HuH-7.5 (cell line): ENCODE results near the gene TMEM106C.

Experiments used
- DNase-seq: peaks from one replicate; pipeline ENCODE4 v3.0.0; 2011; ENCODE audit warnings: low spot score

The TMEM106C gene

GRCh38 chr12:47995981-47996401 lies 32.6 kb downstream of the TMEM106C start:
- no peak for DNase-seq

DNA sequence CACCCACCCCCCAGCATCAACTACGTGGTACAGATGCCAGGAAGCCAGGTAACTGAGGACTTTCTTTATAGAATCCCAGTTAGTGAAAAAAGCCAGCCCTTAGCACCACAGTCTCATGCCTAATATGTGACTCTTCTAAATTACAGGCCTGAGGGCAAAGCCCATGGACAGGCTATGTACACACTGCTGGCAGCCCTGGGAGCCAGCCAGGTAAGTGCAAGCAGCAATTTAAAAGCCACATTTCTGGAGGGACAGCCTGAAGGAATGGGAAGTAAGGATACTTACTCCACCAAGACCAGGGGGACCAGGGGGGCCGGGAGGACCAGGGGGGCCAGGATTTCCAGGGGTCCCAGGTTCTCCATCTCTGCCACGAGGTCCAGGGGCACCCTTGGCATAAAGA lies 33.9 kb downstream of the TMEM106C start:
- no peak for DNase-seq

- no peak for DNase-seq
Observed at GRCh38 chr12:47999816-48000215, 36.4 kb downstream of the TMEM106C start.

DNA sequence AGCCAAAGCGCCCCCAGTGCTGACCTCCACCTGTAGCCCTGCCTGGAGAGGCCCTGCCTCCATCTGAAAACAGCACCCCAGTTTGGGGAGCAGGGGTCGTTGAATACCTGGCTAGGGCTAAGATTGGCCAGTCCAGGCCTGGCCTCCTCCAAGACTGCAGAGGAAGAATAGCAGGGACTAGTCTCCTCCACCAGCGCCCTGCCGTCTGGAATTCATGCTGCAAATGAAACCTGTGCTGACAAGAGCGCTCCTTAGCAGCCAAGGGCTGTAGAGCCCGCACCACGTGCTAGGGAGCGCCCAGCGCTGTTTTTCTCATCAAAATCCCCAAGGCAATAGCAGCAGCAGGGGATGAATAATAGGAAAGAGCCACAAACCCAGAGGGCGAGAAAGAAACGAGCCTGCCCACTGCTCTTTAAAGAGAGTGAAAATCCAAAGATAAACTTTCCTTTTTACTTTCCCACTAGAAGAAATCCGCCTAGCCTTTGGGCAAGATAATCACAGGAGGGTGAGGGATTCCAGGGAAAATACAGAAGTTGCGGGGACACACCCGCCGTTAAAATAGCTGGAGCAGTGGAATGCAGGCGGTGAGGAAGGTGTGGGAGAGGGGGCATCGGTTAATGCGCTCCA lies 37.6 kb downstream of the TMEM106C start:
- DNase-seq, result no peak

DNA sequence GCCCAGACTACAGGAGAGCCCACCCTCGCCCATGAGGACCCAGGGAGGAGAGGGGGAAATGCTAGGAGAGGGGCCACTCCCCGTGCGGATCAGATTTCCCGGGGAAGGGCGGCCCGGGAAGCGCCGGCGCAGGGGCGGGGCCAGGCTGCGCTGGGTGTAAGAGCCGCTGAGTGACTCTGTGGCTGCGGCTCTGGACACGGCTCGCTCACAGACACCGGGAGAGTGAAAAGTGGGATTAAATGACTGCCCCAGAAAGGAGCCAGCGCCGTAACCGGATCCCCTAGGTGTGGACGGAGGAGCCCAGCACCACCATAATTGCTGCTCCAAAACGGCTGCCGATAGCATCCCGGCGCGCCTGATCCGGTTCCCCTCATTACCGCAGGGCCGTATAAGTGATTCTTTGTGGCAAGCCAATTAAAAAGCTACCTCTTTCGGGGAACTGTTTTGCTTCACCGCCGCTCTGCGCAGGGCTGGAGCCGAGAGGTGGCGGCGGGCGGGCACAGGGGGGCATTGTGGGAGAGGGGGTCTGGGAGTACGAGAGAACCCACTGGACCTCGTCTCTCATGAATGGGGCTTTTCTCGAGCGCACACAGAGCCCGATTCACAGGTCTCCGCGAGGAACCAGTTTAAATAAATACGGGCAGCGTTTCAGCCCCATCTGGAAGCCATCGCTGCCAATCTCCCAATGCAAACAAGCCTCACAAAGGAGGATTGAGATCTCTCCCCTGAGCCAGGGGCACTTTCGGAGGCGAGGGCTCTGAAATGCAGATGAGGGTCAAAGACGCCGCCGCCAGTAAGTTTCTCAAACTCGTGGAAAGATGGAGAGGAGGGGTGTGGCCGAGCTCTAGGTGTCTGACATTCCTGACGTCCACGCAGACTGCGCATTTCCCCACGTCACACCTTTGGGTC lies 38.4 kb downstream of the TMEM106C start:
- peak; percentile 69 for DNase-seq

- DNase-seq, result peak; percentile 45
Observed at GRCh38 chr12:48002414-48002730, 39.0 kb downstream of the TMEM106C start.

DNA sequence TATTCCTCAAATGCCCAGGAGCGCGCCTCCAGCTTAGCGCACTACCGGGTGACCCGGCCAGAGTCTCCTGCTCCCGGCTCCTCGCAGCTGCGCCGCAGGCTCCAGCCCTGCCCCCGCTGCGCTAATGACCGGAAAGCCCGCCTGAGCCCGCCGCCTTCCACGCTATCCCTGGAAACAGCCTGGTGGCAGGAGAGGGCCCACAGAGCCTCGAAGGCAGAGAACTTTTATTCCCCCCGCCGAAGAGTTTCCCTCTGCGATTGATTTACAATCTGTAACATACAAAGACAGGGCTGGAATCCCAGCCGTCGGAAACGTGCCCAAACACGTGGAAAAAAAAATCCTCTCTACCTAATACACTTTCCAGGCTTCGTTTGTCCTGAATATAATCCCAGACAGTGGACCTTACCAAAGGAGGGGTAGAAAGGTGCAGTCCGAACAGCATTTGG lies 39.4 kb downstream of the TMEM106C start:
- DNase-seq, result peak; percentile 64

DNA sequence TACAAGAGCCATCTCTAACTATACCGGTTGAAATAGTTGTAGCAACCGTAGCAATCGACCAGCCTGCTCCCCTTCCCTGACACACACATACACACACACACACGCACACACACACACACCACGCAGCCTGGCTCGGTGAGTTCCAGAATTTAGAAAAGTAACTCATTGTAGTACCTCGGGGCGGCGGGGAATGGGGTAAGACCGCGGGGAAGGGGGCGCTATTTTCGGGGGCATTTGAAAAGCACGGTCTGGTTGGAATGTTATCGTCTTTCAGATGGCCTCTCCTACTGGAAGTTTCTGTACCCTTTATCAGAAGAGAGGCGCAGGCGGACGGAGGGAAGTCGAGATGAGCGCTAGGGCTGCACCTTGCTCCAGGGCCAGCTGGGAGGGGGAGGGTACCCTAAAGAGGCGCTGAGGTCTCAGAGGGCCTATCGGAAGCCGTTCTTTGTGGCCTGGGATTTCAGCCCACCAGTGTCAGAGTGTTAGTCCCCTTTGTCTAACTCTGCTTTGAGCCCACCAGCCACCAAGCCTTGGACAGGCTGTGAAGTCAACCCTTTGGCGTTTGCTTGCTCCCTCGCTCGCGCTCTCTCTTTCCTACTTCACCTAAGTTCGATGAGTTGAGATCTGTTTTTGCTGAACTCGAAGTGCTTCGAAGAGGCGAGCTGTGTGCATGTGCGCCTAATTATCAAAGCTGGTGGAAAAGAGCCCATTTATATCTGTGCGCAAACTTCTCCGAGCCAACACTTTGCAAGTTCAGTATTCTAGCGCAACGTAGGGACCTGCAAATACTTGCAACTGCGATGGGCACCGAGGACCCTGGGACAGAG lies 40.0 kb downstream of the TMEM106C start:
- peak; percentile 37 for DNase-seq

GRCh38 chr12:48004053-48004941 lies 40.9 kb downstream of the TMEM106C start, which contains the start of gene COL2A1:
COL2A1 (minus strand) TSS chr12:48004476; CDS start chr12:48004321, 155 bp downstream.
- peak; percentile 62 for DNase-seq

- DNase-seq, result no peak
Observed at GRCh38 chr12:48005001-48005749, 41.8 kb downstream of the TMEM106C start.

- DNase-seq, result no peak
Observed at GRCh38 chr12:48005750-48006021, 42.3 kb downstream of the TMEM106C start.

DNA sequence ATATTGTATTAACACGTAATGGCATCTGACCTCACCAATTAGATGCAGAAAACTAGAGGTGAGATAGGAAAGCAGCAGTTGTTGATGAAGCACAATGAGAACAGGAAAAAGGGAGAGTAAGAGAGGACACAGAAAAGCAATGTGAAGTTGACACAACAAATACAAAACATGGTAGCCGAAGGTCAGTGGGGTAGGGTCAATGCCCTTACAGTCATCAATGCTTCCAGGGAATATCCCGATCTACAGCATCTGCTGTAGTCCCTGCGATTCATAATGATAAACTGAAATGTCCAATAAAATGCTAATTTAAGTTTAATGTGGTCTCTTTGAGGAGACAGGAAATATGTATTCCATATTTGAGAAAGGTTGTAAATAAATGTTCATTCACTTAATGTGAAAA lies 43.8 kb downstream of the TMEM106C start:
- DNase-seq, result peak; percentile 52

DNA sequence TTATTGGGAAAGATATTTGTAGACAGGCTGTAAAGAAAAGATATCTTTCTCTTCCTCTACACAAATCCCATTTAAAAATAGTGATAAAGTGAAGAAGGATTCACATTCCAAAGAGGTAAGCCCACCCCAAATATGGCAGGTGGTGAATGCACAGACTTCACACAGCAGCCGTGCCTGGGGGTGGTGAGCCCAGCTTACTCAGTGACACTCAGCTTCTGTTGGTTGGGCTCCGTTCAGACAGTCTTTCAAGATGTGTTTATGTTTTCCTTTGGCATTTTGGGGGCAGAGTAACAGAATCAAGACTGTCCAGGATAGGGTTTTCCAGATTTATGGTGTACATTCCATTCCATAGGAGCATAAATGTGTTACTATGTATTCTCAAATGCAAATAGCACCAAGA lies 45.0 kb downstream of the TMEM106C start:
- no peak for DNase-seq

DNA sequence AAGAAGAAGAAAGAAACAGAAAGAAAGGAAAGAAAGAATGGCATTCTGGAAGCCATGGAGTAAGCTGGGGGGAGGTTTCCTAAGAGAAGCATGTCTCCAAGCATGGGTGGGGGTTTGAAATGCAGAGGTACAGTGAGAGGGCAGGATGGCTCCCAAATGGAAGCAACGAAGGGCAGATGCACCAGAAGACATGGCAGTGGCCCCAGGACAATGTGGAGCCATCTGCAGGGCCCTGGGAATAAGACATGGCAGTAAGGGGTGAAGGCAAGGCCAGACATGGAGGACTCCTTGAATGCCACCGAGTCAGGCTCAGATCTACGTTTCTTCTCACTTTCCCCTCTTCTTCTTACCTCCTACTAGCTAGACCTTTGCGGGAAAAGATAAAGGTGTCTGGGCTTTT lies 45.6 kb downstream of the TMEM106C start:
- no peak for DNase-seq

GRCh38 chr12:48009471-48009870 lies 46.1 kb downstream of the TMEM106C start:
- no peak for DNase-seq

GRCh38 chr12:48010366-48010970 lies 47.1 kb downstream of the TMEM106C start:
- no peak for DNase-seq

DNA sequence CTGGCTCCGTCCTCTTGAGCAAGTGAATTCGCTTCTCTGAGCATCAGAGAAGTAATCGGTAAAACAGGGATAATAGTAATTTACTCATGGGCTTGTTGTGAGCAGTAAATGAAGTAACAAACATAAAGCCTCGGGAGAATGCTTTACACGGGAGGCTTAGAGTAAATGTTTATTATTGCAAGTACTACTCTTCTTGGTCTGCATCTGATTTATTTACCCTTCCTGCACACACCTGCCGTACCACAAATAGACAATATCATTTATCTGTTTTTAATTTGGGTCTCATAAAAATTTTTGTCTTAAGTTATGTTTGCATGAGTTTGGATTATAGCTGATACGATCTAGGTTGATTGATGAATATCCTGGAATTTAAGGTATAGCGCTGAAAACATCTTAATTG lies 48.7 kb downstream of the TMEM106C start:
- DNase-seq, result no peak

- DNase-seq, result no peak
Observed at GRCh38 chr12:48013287-48013686, 49.9 kb downstream of the TMEM106C start.

GRCh38 chr12:48015129-48015528 lies 51.7 kb downstream of the TMEM106C start:
- DNase-seq, result no peak

DNA sequence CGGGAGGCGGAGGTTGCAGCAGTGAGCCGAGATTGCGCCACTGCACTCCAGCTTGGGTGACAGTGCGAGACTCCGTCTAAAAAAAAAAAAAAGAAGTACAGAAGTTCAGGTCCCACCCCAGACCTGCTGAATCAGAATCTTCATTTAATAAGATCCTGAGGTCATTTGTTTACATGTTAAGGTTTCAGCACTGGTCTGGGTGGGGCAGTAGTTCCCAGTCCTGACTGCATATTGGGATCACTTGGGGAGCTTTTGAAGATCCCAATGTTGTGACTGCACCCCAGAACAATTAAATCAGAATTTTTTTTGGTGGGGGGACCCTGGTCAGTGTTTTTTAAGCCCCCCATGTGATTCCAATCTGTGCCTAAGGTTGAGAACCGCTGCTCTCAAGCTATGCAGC lies 52.6 kb downstream of the TMEM106C start:
- DNase-seq, result no peak
